GM12891 (cell line): ENCODE data around the gene ADAM10.

Experiments used
- DNase-seq: peaks from one replicate; pipeline ENCODE4 v3.0.0; 2011; ENCODE audit warnings: low spot score; ENCODE audit not compliant: insufficient read length
- FAIRE-seq: peaks from 2 replicates; lab custom pipeline; 2011; peaks lifted over from hg19 to GRCh38; lab: Jason Lieb, UNC
- PAX5 ChIP-seq: IDR thresholded peaks from 2 replicates; pipeline ENCODE4 v1.6.1; 2011; ENCODE audit warnings: low read length, moderate library complexity, mild to moderate bottlenecking; ENCODE audit not compliant: insufficient read depth, severe bottlenecking
- POLR2A ChIP-seq: IDR thresholded peaks from 2 replicates; pipeline ENCODE4 v1.6.1; 2011; ENCODE audit warnings: low read depth, low read length, control low read depth
- POLR2AphosphoS5 ChIP-seq: IDR thresholded peaks from 2 replicates; pipeline ENCODE4 v1.6.1; 2011; ENCODE audit warnings: low read depth, low read length, control low read depth
- POU2F2 ChIP-seq: IDR thresholded peaks from 2 replicates; pipeline ENCODE4 v1.6.1; 2011; ENCODE audit warnings: low read depth, mild to moderate bottlenecking, control low read depth, low read length, moderate library complexity
- SPI1 ChIP-seq: IDR thresholded peaks from 2 replicates; pipeline ENCODE4 v1.6.1; 2011; ENCODE audit warnings: low read depth, low read length, control low read depth
- TAF1 ChIP-seq: IDR thresholded peaks from 2 replicates; pipeline ENCODE4 v1.6.1; 2011; ENCODE audit warnings: low read depth, low read length, control low read depth

Gene ADAM10

GRCh38 chr15:58650102-58650501 is 99.4 kb downstream of the ADAM10 start:
- no peak for FAIRE-seq
- no peak for TF ChIP-seq POLR2A
- no peak for TF ChIP-seq TAF1
- TF ChIP-seq POLR2AphosphoS5, result no peak
- no peak for DNase-seq

DNA sequence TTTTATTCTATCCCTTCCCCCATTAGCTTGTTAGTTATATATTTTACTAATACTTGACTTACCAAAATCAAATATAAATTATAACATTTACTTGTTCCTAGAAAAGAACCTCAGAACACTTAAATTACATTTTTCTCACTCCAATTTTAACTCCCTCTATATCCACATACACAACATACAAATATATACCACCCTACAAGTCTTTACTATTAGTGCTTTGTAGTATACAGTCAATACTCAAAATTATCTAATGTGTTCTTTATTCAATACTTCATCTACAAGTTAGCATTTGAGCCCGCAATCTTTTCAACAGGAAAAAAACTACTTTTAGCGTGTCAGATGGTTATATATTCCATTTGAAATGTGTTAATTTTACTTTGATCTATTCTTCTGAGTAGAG is 100.3 kb downstream of the ADAM10 start:
- DNase-seq (no peak), FAIRE-seq (no peak)
- TF ChIP-seq PAX5, result no peak
- TF ChIP-seq POU2F2, result no peak
- no peak for TF ChIP-seq TAF1
- no peak for TF ChIP-seq POLR2AphosphoS5
- TF ChIP-seq SPI1, result no peak
- no peak for TF ChIP-seq POLR2A

- DNase-seq (no peak), FAIRE-seq (no peak)
- no peak for TF ChIP-seq POU2F2
- no peak for TF ChIP-seq POLR2A
- TF ChIP-seq POLR2AphosphoS5, result no peak
- TF ChIP-seq TAF1, result no peak
Measured at GRCh38 chr15:58643996-58644395, 105.5 kb downstream of the ADAM10 start.

DNA sequence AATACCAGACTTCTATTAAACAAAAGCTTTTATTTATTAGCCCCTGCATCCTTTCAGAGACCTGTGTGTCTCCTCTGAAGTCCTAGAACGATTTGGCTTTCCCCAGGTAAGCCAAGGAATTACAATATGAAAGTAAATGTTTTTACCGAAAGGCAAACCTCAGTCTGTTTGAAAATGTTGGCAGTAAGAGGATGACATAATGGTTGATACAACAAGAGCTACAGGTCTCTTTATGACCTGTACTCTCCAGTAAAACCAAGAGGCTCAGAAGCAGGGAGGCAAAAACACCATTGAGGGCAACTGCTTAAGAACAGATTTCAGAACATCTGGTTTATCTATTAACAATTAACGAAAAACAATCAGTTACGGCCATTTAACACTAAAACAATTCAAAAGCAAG is 107.8 kb downstream of the ADAM10 start:
- DNase-seq (no peak), FAIRE-seq (no peak)
- TF ChIP-seq POLR2AphosphoS5, result no peak
- TF ChIP-seq POLR2A, result no peak
- TF ChIP-seq TAF1, result no peak
- TF ChIP-seq SPI1, result no peak
- no peak for TF ChIP-seq PAX5
- TF ChIP-seq POU2F2, result no peak

DNA sequence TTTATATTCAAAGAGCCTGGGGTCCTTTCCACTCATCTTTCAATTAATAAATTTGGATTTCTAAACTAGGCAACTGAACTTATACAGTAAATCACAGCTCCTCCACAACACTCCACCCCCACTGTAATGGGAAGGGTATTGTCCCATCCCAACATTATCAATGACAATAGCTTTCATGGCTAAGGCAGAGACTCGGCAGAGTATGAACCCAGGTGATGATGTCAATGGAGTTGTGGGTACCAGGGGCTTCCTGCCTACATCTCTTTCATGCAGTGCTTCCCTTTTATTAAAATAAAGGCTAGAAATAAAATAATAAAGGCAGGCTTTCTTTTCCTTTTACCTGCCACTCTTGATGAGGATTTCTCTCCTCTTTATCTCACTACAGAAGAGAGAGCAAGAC is 109.5 kb downstream of the ADAM10 start:
- no peak for FAIRE-seq

GRCh38 chr15:58639002-58639756 is 110.3 kb downstream of the ADAM10 start:
- no peak for TF ChIP-seq PAX5
- TF ChIP-seq POU2F2, result no peak
- TF ChIP-seq POLR2AphosphoS5, result no peak
- TF ChIP-seq POLR2A, result no peak
- TF ChIP-seq TAF1, result no peak
- no peak for TF ChIP-seq SPI1
- DNase-seq (no peak), FAIRE-seq (no peak)

More for the DNA sequence above, 109.5 kb downstream of the ADAM10 start:
- no peak for DNase-seq
- TF ChIP-seq TAF1, result no peak
- no peak for TF ChIP-seq POLR2AphosphoS5
- TF ChIP-seq POLR2A, result no peak
- TF ChIP-seq SPI1, result no peak
- TF ChIP-seq POU2F2, result no peak
- TF ChIP-seq PAX5, result no peak

DNA sequence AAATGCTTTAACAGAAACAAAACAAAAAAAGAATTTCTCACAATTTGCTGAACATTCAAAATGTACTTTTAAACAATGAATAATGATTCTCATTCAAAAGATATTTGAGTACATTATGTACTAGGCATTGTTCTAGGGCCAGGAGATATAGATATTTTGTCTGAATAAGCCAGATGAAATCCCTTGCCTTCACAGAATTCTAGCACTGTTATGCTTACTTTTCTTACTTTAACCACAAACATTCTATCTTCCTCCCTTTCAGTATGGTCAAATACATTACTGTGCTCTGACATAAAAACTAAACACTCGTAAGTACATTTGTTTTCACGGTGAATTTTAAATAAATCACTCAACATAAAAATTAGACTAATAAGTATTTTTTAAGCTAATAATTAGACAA is 116.7 kb downstream of the ADAM10 start:
- no peak for TF ChIP-seq PAX5
- TF ChIP-seq TAF1, result no peak
- no peak for TF ChIP-seq POLR2A
- no peak for TF ChIP-seq SPI1
- TF ChIP-seq POU2F2, result no peak
- no peak for TF ChIP-seq POLR2AphosphoS5
- DNase-seq, result no peak
- no peak for FAIRE-seq

GRCh38 chr15:58631319-58631718 is 118.2 kb downstream of the ADAM10 start:
- DNase-seq, result no peak

DNA sequence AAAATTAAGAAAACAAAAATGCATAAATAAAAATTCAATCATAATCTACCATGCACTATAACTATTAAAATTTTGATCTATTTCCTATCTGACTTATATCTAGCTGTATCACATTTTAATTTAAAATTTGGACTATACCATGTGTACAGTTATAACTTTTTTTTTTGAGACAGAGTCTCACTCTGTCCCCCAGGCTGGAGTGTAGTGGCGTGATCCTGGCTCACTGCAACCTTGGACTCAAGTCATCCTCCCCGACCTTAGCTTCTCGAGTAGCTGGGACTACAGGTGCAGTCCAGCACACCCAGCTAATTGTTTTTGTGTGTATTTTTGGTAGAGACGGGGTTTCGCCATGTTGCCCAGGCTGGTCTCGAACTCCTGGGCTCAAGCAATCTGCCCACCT is 119.9 kb downstream of the ADAM10 start:
- TF ChIP-seq SPI1 (no peak), POLR2AphosphoS5 (no peak), POLR2A (no peak), TAF1 (no peak), PAX5 (no peak), POU2F2 (no peak)
- no peak for FAIRE-seq
- DNase-seq, result no peak

More at GRCh38 chr15:58631319-58631718, 118.2 kb downstream of the ADAM10 start:
- TF ChIP-seq POU2F2 (no peak), SPI1 (no peak), POLR2A (no peak), TAF1 (no peak), POLR2AphosphoS5 (no peak), PAX5 (no peak)
- FAIRE-seq, result no peak
